ENCODE results near the gene PDHA1. TPM values are rescaled to one million over a fixed set of nuclear protein-coding genes. Genes with fewer than 3 reads are reported as not detected.

PDHA1 gene
- total RNA-seq, 1 experiment from 2014 or later, result 275 TPM

DNA sequence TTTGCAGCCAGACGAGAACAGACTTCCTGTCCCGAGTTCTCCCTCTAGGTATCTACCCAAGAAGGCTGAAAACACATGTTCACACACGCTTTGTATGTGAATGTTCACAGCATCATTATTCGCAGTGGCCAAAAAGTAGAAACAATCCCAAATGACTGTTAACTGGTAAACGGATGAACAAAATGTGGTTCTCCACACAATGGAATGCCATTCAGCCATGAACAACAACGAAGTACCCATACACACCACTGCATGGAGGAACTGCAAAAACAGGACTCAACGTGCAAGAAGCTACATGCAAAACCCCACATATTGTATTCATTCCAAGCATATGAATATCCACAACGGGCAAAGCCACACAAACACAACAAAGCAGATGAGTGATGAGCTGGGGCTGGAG lies 45.0 kb downstream of the PDHA1 start:
- intact Hi-C loops (cut with micrococcal nuclease; ENCODE audit: unreplicated experiment), result loop anchor here (10.0 kb wide), 1 partner anchor 56 kb away; no protein-coding TSS in a partner anchor
- Mint-ChIP-seq H3K4me3 (ENCODE audit: unreplicated experiment) (no peak overlapping the region), H3K27ac (ENCODE audit: unreplicated experiment) (no peak overlapping the region), H3K9me3 (ENCODE audit: unreplicated experiment) (no peaks in the 10 kb centered on the region), H3K36me3 (ENCODE audit: insufficient read depth, unreplicated experiment) (no peaks in the 10 kb centered on the region), H3K27me3 (ENCODE audit: insufficient read depth, unreplicated experiment) (no peaks in the 10 kb centered on the region), H3K4me1 (ENCODE audit: low read depth, unreplicated experiment) (no peaks in the 10 kb centered on the region)
- CTCF ChIA-PET, result interaction anchor here (0.6 kb wide), 1 partner anchor 19 kb away, joined by 3 read pairs; no protein-coding TSS in a partner anchor
- Histone ChIP-seq H3K4me1 (no peaks in the 10 kb centered on the region), H3K36me3 (ENCODE audit: control insufficient read depth, insufficient read depth, low read length) (no peaks in the 10 kb centered on the region), H3K4me3 (ENCODE audit: low read depth, low read length) (no peak overlapping the region), H3K27me3 (replicated peaks; ENCODE audit: control insufficient read depth, insufficient read depth, low read length) (no peaks in the 10 kb centered on the region), H3K9me3 (no peaks in the 10 kb centered on the region)
- TF ChIP-seq, protein P1, sequence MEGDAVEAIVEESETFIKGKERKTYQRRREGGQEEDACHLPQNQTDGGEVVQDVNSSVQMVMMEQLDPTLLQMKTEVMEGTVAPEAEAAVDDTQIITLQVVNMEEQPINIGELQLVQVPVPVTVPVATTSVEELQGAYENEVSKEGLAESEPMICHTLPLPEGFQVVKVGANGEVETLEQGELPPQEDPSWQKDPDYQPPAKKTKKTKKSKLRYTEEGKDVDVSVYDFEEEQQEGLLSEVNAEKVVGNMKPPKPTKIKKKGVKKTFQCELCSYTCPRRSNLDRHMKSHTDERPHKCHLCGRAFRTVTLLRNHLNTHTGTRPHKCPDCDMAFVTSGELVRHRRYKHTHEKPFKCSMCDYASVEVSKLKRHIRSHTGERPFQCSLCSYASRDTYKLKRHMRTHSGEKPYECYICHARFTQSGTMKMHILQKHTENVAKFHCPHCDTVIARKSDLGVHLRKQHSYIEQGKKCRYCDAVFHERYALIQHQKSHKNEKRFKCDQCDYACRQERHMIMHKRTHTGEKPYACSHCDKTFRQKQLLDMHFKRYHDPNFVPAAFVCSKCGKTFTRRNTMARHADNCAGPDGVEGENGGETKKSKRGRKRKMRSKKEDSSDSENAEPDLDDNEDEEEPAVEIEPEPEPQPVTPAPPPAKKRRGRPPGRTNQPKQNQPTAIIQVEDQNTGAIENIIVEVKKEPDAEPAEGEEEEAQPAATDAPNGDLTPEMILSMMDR (IDR thresholded peaks at IDR 0.05; ENCODE audit: insufficient read depth in 1 of 2, low read depth in 1 of 2, low read length in 1 of 2, severe bottlenecking in 1 of 2, unreplicated experiment in 1 of 2), result no peak
- no peak for DNase-seq
- BruUV-seq (replicated peaks), result no TSS peak
- POLR2A ChIA-PET, result interaction anchor here (0.5 kb wide), 1 partner anchor 1121 kb away, joined by 3 read pairs; no protein-coding TSS in a partner anchor

- ChIA-PET POLR2A (interaction anchor here (0.5 to 0.6 kb wide), 2 partner anchors 1122 to 1904 kb away, joined by 3 to 6 read pairs; no protein-coding TSS in a partner anchor), CTCF (interaction anchor here (0.6 kb wide), 1 partner anchor 18 kb away, joined by 3 read pairs; no protein-coding TSS in a partner anchor)
- Mint-ChIP-seq H3K4me3 (ENCODE audit: unreplicated experiment) (no peak overlapping the region), H3K27ac (ENCODE audit: unreplicated experiment) (no peak overlapping the region), H3K36me3 (ENCODE audit: insufficient read depth, unreplicated experiment) (no peaks in the 10 kb centered on the region), H3K9me3 (ENCODE audit: unreplicated experiment) (no peaks in the 10 kb centered on the region), H3K27me3 (ENCODE audit: insufficient read depth, unreplicated experiment) (no peaks in the 10 kb centered on the region), H3K4me1 (ENCODE audit: low read depth, unreplicated experiment) (no peaks in the 10 kb centered on the region)
- DNase-seq, result no peak
- intact Hi-C loops (cut with micrococcal nuclease; ENCODE audit: unreplicated experiment), result loop anchor here (10.0 kb wide), 1 partner anchor 55 kb away; no protein-coding TSS in a partner anchor
- no TSS peak for BruUV-seq (replicated peaks)
- TF ChIP-seq, protein P1 (IDR thresholded peaks at IDR 0.05; ENCODE audit: insufficient read depth in 1 of 2, low read depth in 1 of 2, low read length in 1 of 2, severe bottlenecking in 1 of 2, unreplicated experiment in 1 of 2), result no peak
- Histone ChIP-seq H3K36me3 (ENCODE audit: control insufficient read depth, insufficient read depth, low read length) (no peaks in the 10 kb centered on the region), H3K27me3 (replicated peaks; ENCODE audit: control insufficient read depth, insufficient read depth, low read length) (no peaks in the 10 kb centered on the region), H3K4me3 (ENCODE audit: low read depth, low read length) (no peak overlapping the region), H3K9me3 (no peaks in the 10 kb centered on the region), H3K4me1 (no peaks in the 10 kb centered on the region)
Measured at GRCh38 chrX:19389227-19389845, 45.6 kb downstream of the PDHA1 start.

GRCh38 chrX:19392078-19392477 lies 48.4 kb downstream of the PDHA1 start:
- H3K4me1 ChIP-seq, result no peaks in the 10 kb centered on the region
- CTCF ChIA-PET, result no interaction called here
- no peak overlapping the region for H3K4me3 Mint-ChIP-seq (ENCODE audit: unreplicated experiment)
- H3K9me3 ChIP-seq, result no peaks in the 10 kb centered on the region
- no peaks in the 10 kb centered on the region for H3K27me3 Mint-ChIP-seq (ENCODE audit: insufficient read depth, unreplicated experiment)
- H3K9me3 Mint-ChIP-seq (ENCODE audit: unreplicated experiment), result no peaks in the 10 kb centered on the region
- TF ChIP-seq, protein P1 (IDR thresholded peaks at IDR 0.05; ENCODE audit: insufficient read depth in 1 of 2, low read depth in 1 of 2, low read length in 1 of 2, severe bottlenecking in 1 of 2, unreplicated experiment in 1 of 2), result no peak
- no peaks in the 10 kb centered on the region for H3K36me3 Mint-ChIP-seq (ENCODE audit: insufficient read depth, unreplicated experiment)
- no peak overlapping the region for H3K27ac Mint-ChIP-seq (ENCODE audit: unreplicated experiment)
- no peak for DNase-seq
- no peaks in the 10 kb centered on the region for H3K4me1 Mint-ChIP-seq (ENCODE audit: low read depth, unreplicated experiment)
- BruUV-seq (replicated peaks), result no TSS peak
- H3K27me3 ChIP-seq (replicated peaks; ENCODE audit: control insufficient read depth, insufficient read depth, low read length), result no peaks in the 10 kb centered on the region
- no peaks in the 10 kb centered on the region for H3K36me3 ChIP-seq (ENCODE audit: control insufficient read depth, insufficient read depth, low read length)
- H3K4me3 ChIP-seq (ENCODE audit: low read depth, low read length), result no peak overlapping the region
- intact Hi-C loops (cut with micrococcal nuclease; ENCODE audit: unreplicated experiment), result no loop called here
- POLR2A ChIA-PET, result no interaction called here
